ENCODE data around the gene MKI67. TPM values are rescaled to one million over a fixed set of nuclear protein-coding genes. Genes with fewer than 3 reads are reported as not detected.
"Not testable (repeated sequence)": the region's sequence is repeated elsewhere in the genome, so short reads cannot be mapped to it uniquely, and the experiment has no call there.

The MKI67 gene
- total RNA-seq, 1 donor from 2014 or later: 161 TPM

GRCh38 chr10:128158021-128158795, 32.0 kb upstream of the MKI67 start:
- no peaks in the 10 kb centered on the region for H3K36me3 Mint-ChIP-seq (ENCODE audit: low read depth)
- intact Hi-C loops (cut with micrococcal nuclease): no loop called here
- DNase-seq: no peak
- peaks cover 7% of the 10 kb centered on the region for H3K4me1 Mint-ChIP-seq
- no peak overlapping the region for H3K27ac Mint-ChIP-seq
- H3K4me3 Mint-ChIP-seq: no peak overlapping the region
- H3K27me3 Mint-ChIP-seq: peaks cover 23% of the 10 kb centered on the region
- H3K9me3 Mint-ChIP-seq: no peaks in the 10 kb centered on the region

- DNase-seq: no peak
- H3K36me3 Mint-ChIP-seq (ENCODE audit: low read depth): no peaks in the 10 kb centered on the region
- intact Hi-C loops (cut with micrococcal nuclease): no loop called here
- H3K9me3 Mint-ChIP-seq: no peaks in the 10 kb centered on the region
- peaks cover 7% of the 10 kb centered on the region for H3K4me1 Mint-ChIP-seq
- peaks cover 26% of the 10 kb centered on the region for H3K27me3 Mint-ChIP-seq
- no peak overlapping the region for H3K27ac Mint-ChIP-seq
- H3K4me3 Mint-ChIP-seq: no peak overlapping the region
Observed at GRCh38 chr10:128156999-128157755, 31.0 kb upstream of the MKI67 start.

- H3K36me3 Mint-ChIP-seq (ENCODE audit: low read depth): no peaks in the 10 kb centered on the region
- H3K27me3 Mint-ChIP-seq: peaks cover 33% of the 10 kb centered on the region
- H3K9me3 Mint-ChIP-seq: no peaks in the 10 kb centered on the region
- H3K4me1 Mint-ChIP-seq: no peaks in the 10 kb centered on the region
- DNase-seq: no peak
- intact Hi-C loops (cut with micrococcal nuclease): no loop called here
- H3K4me3 Mint-ChIP-seq: no peak overlapping the region
- no peak overlapping the region for H3K27ac Mint-ChIP-seq
Observed at GRCh38 chr10:128152741-128153580, 26.7 kb upstream of the MKI67 start.

- Mint-ChIP-seq H3K27me3 (peaks cover 24% of the 10 kb centered on the region), H3K9me3 (no peaks in the 10 kb centered on the region), H3K4me3 (peak overlapping the region; percentile 78), H3K36me3 (ENCODE audit: low read depth) (no peaks in the 10 kb centered on the region), H3K27ac (no peak overlapping the region), H3K4me1 (peaks cover 11% of the 10 kb centered on the region)
- intact Hi-C loops (cut with micrococcal nuclease): loop anchor here (2.0 kb wide), 2 partner anchors 116 to 244 kb away; partner anchors contain the start of gene PTPRE
- DNase-seq: no peak
Observed at GRCh38 chr10:128151031-128151430, 24.8 kb upstream of the MKI67 start.

GRCh38 chr10:128150561-128150960, 24.3 kb upstream of the MKI67 start:
- Mint-ChIP-seq H3K27me3 (peaks cover 22% of the 10 kb centered on the region), H3K4me3 (peak overlapping the region; percentile 78), H3K4me1 (peaks cover 14% of the 10 kb centered on the region), H3K27ac (no peak overlapping the region), H3K36me3 (ENCODE audit: low read depth) (no peaks in the 10 kb centered on the region), H3K9me3 (peaks cover under 1% of the 10 kb centered on the region)
- intact Hi-C loops (cut with micrococcal nuclease): loop anchor here (1.0 to 2.0 kb wide), 4 partner anchors 72 to 244 kb away; partner anchors contain the start of gene PTPRE
- DNase-seq: no peak

GRCh38 chr10:128150045-128150493, 23.8 kb upstream of the MKI67 start:
- intact Hi-C loops (cut with micrococcal nuclease): loop anchor here (1.0 to 2.0 kb wide), 4 partner anchors 72 to 243 kb away; partner anchors contain the start of gene PTPRE
- H3K9me3 Mint-ChIP-seq: peaks cover 6% of the 10 kb centered on the region
- H3K4me3 Mint-ChIP-seq: peak overlapping the region; percentile 78
- H3K4me1 Mint-ChIP-seq: peaks cover 16% of the 10 kb centered on the region
- H3K27me3 Mint-ChIP-seq: peaks cover 22% of the 10 kb centered on the region
- H3K36me3 Mint-ChIP-seq (ENCODE audit: low read depth): no peaks in the 10 kb centered on the region
- peak; percentile 95 for DNase-seq
- no peak overlapping the region for H3K27ac Mint-ChIP-seq

- intact Hi-C loops (cut with micrococcal nuclease): loop anchor here (1.0 to 2.0 kb wide), 4 partner anchors 71 to 243 kb away; partner anchors contain the start of gene PTPRE
- Mint-ChIP-seq H3K9me3 (peaks cover 6% of the 10 kb centered on the region), H3K36me3 (ENCODE audit: low read depth) (no peaks in the 10 kb centered on the region), H3K27me3 (peaks cover 19% of the 10 kb centered on the region), H3K27ac (no peak overlapping the region), H3K4me1 (peaks cover 18% of the 10 kb centered on the region), H3K4me3 (peak overlapping the region; percentile 66)
- DNase-seq: no peak
Observed at GRCh38 chr10:128149267-128150014, 23.2 kb upstream of the MKI67 start.

GRCh38 chr10:128147669-128148068, 21.4 kb upstream of the MKI67 start:
- Mint-ChIP-seq H3K4me1 (peaks cover 18% of the 10 kb centered on the region), H3K4me3 (no peak overlapping the region), H3K27me3 (peaks cover 12% of the 10 kb centered on the region), H3K27ac (no peak overlapping the region), H3K9me3 (peaks cover 6% of the 10 kb centered on the region), H3K36me3 (ENCODE audit: low read depth) (no peaks in the 10 kb centered on the region)
- intact Hi-C loops (cut with micrococcal nuclease): loop anchor here (1.0 kb wide), 2 partner anchors 21 to 83 kb away; partner anchors contain the start of gene MKI67
- DNase-seq: no peak

- peak overlapping the region; percentile 22 for H3K4me3 Mint-ChIP-seq
- H3K9me3 Mint-ChIP-seq: peaks cover 6% of the 10 kb centered on the region
- H3K27me3 Mint-ChIP-seq: peaks cover 10% of the 10 kb centered on the region
- intact Hi-C loops (cut with micrococcal nuclease): loop anchor here (1.0 kb wide), 2 partner anchors 21 to 83 kb away; partner anchors contain the start of gene MKI67
- DNase-seq: no peak
- no peaks in the 10 kb centered on the region for H3K36me3 Mint-ChIP-seq (ENCODE audit: low read depth)
- peaks cover 18% of the 10 kb centered on the region for H3K4me1 Mint-ChIP-seq
- no peak overlapping the region for H3K27ac Mint-ChIP-seq
Observed at GRCh38 chr10:128147064-128147463, 20.8 kb upstream of the MKI67 start.

- no peak for DNase-seq
- Mint-ChIP-seq H3K27ac (no peak overlapping the region), H3K4me1 (peaks cover 18% of the 10 kb centered on the region), H3K36me3 (ENCODE audit: low read depth) (no peaks in the 10 kb centered on the region), H3K9me3 (peaks cover 6% of the 10 kb centered on the region), H3K27me3 (peaks cover 6% of the 10 kb centered on the region), H3K4me3 (no peak overlapping the region)
- intact Hi-C loops (cut with micrococcal nuclease): no loop called here
Observed at GRCh38 chr10:128144547-128144946, 18.3 kb upstream of the MKI67 start.

- no peak overlapping the region for H3K27ac Mint-ChIP-seq
- intact Hi-C loops (cut with micrococcal nuclease): no loop called here
Observed at GRCh38 chr10:128143531-128143930, 17.3 kb upstream of the MKI67 start.

GRCh38 chr10:128140425-128140824, 14.2 kb upstream of the MKI67 start:
- Mint-ChIP-seq H3K27me3 (peaks cover 6% of the 10 kb centered on the region), H3K36me3 (ENCODE audit: low read depth) (no peaks in the 10 kb centered on the region), H3K4me3 (no peak overlapping the region), H3K9me3 (peaks cover 4% of the 10 kb centered on the region), H3K27ac (no peak overlapping the region), H3K4me1 (peaks cover 9% of the 10 kb centered on the region)
- no peak for DNase-seq
- intact Hi-C loops (cut with micrococcal nuclease): no loop called here

More at GRCh38 chr10:128143531-128143930, 17.3 kb upstream of the MKI67 start:
- H3K4me1 Mint-ChIP-seq: peaks cover 18% of the 10 kb centered on the region
- peaks cover 6% of the 10 kb centered on the region for H3K9me3 Mint-ChIP-seq
- DNase-seq: no peak
- H3K27me3 Mint-ChIP-seq: peaks cover 6% of the 10 kb centered on the region
- no peak overlapping the region for H3K4me3 Mint-ChIP-seq
- no peaks in the 10 kb centered on the region for H3K36me3 Mint-ChIP-seq (ENCODE audit: low read depth)

GRCh38 chr10:128138429-128138828, 12.2 kb upstream of the MKI67 start:
- H3K9me3 Mint-ChIP-seq; H3K4me3 Mint-ChIP-seq; DNase-seq; H3K36me3 Mint-ChIP-seq (ENCODE audit: low read depth); H3K27ac Mint-ChIP-seq; H3K4me1 Mint-ChIP-seq; intact Hi-C loops (cut with micrococcal nuclease): not testable (repeated sequence)
- peaks cover 16% of the 10 kb centered on the region for H3K27me3 Mint-ChIP-seq

Measured in activated CD4-positive, alpha-beta T cell treated with anti-CD3 and anti-CD28 coated beads, Interleukin-2, amount 10 ng/mL, durations not matched to agents 24 days and 14 days (primary cell).